ENCODE data around the gene ZFAND3. TPM values are rescaled to one million over a fixed set of nuclear protein-coding genes. Genes with fewer than 3 reads are reported as not detected.

Gene ZFAND3
- polyA plus RNA-seq, 1 experiment = 15.5 TPM

DNA sequence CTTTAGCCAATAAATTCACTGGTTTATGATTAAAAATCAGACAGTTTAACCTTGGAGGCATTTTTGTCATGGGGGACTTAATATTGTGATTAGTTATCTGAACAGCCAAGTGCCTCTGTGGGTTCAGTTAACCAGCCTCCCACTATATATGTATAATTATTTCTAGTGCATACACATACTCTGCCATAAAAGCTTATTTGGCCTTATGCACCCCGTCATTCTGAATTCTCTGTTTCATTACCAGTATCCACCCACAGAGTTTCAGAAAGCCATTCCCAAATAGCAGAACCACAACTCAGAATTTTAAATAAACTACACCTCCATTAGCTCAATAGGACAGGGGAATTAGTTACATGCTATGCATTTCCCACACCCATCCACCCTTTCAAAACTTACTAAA is 279.7 kb downstream of the ZFAND3 start:
- TF ChIP-seq, protein P1, sequence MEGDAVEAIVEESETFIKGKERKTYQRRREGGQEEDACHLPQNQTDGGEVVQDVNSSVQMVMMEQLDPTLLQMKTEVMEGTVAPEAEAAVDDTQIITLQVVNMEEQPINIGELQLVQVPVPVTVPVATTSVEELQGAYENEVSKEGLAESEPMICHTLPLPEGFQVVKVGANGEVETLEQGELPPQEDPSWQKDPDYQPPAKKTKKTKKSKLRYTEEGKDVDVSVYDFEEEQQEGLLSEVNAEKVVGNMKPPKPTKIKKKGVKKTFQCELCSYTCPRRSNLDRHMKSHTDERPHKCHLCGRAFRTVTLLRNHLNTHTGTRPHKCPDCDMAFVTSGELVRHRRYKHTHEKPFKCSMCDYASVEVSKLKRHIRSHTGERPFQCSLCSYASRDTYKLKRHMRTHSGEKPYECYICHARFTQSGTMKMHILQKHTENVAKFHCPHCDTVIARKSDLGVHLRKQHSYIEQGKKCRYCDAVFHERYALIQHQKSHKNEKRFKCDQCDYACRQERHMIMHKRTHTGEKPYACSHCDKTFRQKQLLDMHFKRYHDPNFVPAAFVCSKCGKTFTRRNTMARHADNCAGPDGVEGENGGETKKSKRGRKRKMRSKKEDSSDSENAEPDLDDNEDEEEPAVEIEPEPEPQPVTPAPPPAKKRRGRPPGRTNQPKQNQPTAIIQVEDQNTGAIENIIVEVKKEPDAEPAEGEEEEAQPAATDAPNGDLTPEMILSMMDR (IDR thresholded peaks at IDR 0.05; ENCODE audit: low read depth, low read length) = no peak
- Histone ChIP-seq H3K27me3 (ENCODE audit: control insufficient read depth, insufficient read depth, low read length) (no peaks in the 10 kb centered on the region), H3K4me3 (ENCODE audit: low read depth, low read length) (no peak overlapping the region), H3K9me3 (ENCODE audit: control insufficient read depth, insufficient read depth, low read length) (no peaks in the 10 kb centered on the region), H3K27ac (ENCODE audit: low read depth, low read length) (no peak overlapping the region)
- no peak for DNase-seq (ENCODE audit: low read depth, low spot score)
- ChIA-PET POLR2A (no interaction called here), CTCF (interaction anchor here (0.7 to 1.1 kb wide), 2 partner anchors 15 to 395 kb away, joined by 3 to 4 read pairs; no protein-coding TSS in a partner anchor)

DNA sequence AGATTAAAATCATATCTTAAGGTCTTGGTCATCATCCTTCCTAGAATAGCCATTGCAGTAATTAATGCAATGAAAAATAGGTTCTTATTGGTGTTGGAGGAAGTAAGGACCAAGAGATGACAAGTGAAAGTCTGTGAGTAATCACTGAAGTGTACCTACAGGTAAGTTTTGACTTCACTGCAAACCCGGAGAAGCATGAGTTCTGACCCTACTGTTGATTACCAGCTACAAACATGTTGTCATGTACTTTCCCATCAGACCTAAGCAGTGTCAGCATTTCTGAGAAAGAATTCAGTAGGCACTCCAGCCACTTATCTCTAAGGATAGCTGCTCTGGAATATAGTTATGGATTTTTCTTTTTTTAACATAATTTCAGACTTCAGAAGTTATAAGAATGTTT is 280.9 kb downstream of the ZFAND3 start:
- CTCF ChIA-PET = no interaction called here
- POLR2A ChIA-PET = no interaction called here
- TF ChIP-seq, protein P1 (IDR thresholded peaks at IDR 0.05; ENCODE audit: low read depth, low read length) = no peak
- DNase-seq (ENCODE audit: low read depth, low spot score) = no peak
- Histone ChIP-seq H3K4me3 (ENCODE audit: low read depth, low read length) (no peak overlapping the region), H3K27me3 (ENCODE audit: control insufficient read depth, insufficient read depth, low read length) (no peaks in the 10 kb centered on the region), H3K27ac (ENCODE audit: low read depth, low read length) (no peak overlapping the region), H3K9me3 (ENCODE audit: control insufficient read depth, insufficient read depth, low read length) (no peaks in the 10 kb centered on the region)

- no peak for DNase-seq (ENCODE audit: low read depth, low spot score)
- Histone ChIP-seq H3K4me3 (ENCODE audit: low read depth, low read length) (no peak overlapping the region), H3K27ac (ENCODE audit: low read depth, low read length) (no peak overlapping the region), H3K9me3 (ENCODE audit: control insufficient read depth, insufficient read depth, low read length) (no peaks in the 10 kb centered on the region), H3K27me3 (ENCODE audit: control insufficient read depth, insufficient read depth, low read length) (no peaks in the 10 kb centered on the region)
- ChIA-PET CTCF (interaction anchor here (1.3 kb wide), 1 partner anchor 390 kb away, joined by 3 read pairs; no protein-coding TSS in a partner anchor), POLR2A (no interaction called here)
- TF ChIP-seq, protein P1 (IDR thresholded peaks at IDR 0.05; ENCODE audit: low read depth, low read length) = no peak
Measured at GRCh38 chr6:38103921-38104320, 284.4 kb downstream of the ZFAND3 start.

DNA sequence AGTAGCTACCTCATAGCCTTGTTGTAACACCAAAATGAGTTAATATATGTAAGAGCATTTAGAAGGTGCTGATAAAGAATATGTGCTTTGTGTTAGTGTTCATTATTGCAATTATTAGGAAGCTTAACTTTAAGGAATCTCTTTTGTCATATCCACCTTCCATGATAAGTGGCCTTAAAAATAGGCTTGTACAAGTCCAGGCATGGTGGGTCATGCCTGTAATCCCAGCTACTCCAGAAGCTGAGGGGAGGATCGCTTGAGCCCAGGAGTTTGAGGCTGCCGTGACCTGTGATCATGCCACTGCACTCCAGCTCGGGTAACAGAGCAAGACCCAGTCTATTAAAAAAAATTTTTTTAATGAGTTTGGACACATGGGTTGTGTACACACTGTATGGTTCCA is 285.5 kb downstream of the ZFAND3 start:
- POLR2A ChIA-PET = no interaction called here

DNA sequence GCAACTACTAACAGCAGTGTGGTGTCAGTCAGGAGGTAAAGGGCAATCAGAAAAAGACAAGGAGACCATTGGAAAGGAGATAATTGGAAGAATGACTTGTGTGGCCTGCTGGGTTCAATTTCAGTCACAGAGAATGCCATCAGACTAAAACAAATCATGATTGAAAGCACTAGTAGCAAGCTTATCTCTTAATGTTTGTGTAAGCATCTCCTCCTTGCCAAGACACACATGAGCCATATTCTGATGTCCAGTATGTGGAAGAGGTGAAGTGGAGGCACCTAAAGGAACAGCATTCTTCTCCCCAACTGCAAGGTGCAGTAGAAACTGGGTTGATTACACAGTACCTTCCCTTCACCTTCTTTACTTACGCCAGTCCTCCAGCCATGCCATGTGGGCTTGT is 287.5 kb downstream of the ZFAND3 start:
- POLR2A ChIA-PET = no interaction called here
- H3K27ac ChIP-seq (ENCODE audit: low read depth, low read length) = no peak overlapping the region
- TF ChIP-seq, protein P1 (IDR thresholded peaks at IDR 0.05; ENCODE audit: low read depth, low read length) = no peak
- DNase-seq (ENCODE audit: low read depth, low spot score) = no peak
- no peak overlapping the region for H3K4me3 ChIP-seq (ENCODE audit: low read depth, low read length)
- no peaks in the 10 kb centered on the region for H3K9me3 ChIP-seq (ENCODE audit: control insufficient read depth, insufficient read depth, low read length)
- no peaks in the 10 kb centered on the region for H3K27me3 ChIP-seq (ENCODE audit: control insufficient read depth, insufficient read depth, low read length)
- CTCF ChIA-PET = interaction anchor here (0.8 kb wide), 1 partner anchor 10 kb away, joined by 3 read pairs; no protein-coding TSS in a partner anchor

More for the DNA sequence above, 285.5 kb downstream of the ZFAND3 start:
- TF ChIP-seq, protein P1 (IDR thresholded peaks at IDR 0.05; ENCODE audit: low read depth, low read length) = no peak
- no peak for DNase-seq (ENCODE audit: low read depth, low spot score)
- Histone ChIP-seq H3K9me3 (ENCODE audit: control insufficient read depth, insufficient read depth, low read length) (no peaks in the 10 kb centered on the region), H3K27me3 (ENCODE audit: control insufficient read depth, insufficient read depth, low read length) (no peaks in the 10 kb centered on the region), H3K27ac (ENCODE audit: low read depth, low read length) (no peak overlapping the region), H3K4me3 (ENCODE audit: low read depth, low read length) (no peak overlapping the region)
- CTCF ChIA-PET = interaction anchor here (1.3 kb wide), 1 partner anchor 389 kb away, joined by 3 read pairs; no protein-coding TSS in a partner anchor

Measured in AG04450 (cell line).